ENCODE measurements around the gene ZNF598. TPM values are rescaled to one million over a fixed set of nuclear protein-coding genes. Genes with fewer than 3 reads are reported as not detected.

The ZNF598 gene
- total and polyA plus RNA-seq, 4 donors: 2.7 to 28.4 (median 16.2) TPM

GRCh38 chr16:1971796-1972489, 37.7 kb downstream of the ZNF598 start, which contains the start of gene TBL3 (continued):
- no peak for TF ChIP-seq ZBTB33 (IDR thresholded peaks at IDR 0.05)
- TF ChIP-seq NR2F2 (IDR thresholded peaks at IDR 0.05): peak; percentile 54

- Histone ChIP-seq H3K9ac (ENCODE audit: low read depth in 1 of 2, low read length in 2 of 2) (no peak overlapping the region), H3K27me3 (ENCODE audit: control insufficient read depth in 4 of 4, insufficient read depth in 4 of 4, low read length in 3 of 4) (no peaks in the 10 kb centered on the region), H3K9me3 (ENCODE audit: control insufficient read depth in 4 of 4, low read length in 3 of 4) (no peaks in the 10 kb centered on the region), H3K36me3 (ENCODE audit: control insufficient read depth in 4 of 4, insufficient read depth in 3 of 4, low read depth in 1 of 4, low read length in 3 of 4) (peaks cover 0 to 4% (median under 1%) of the 10 kb centered on the region in 4 donors), H3K4me3 (ENCODE audit: low read depth in 1 of 3, low read length in 3 of 3) (no peak overlapping the region), H3K4me1 (ENCODE audit: control insufficient read depth in 4 of 4, insufficient read depth in 4 of 4, low read length in 3 of 4) (peaks cover 7 to 34% (median 31%) of the 10 kb centered on the region in 4 donors), H3K27ac (ENCODE audit: low read depth in 1 of 2, low read length in 2 of 2) (no peak overlapping the region)
- no peak for TF ChIP-seq REST (IDR thresholded peaks at IDR 0.05)
- TF ChIP-seq GABPA (IDR thresholded peaks at IDR 0.05 in 1 of 2, conservative IDR thresholded peaks at IDR 0.05 in 1 of 2): no peak
- DNase-seq (ENCODE audit: low spot score): no peak
- WGBS: 91% methylated on average over 41 of the region's 41 CpGs
Observed at GRCh38 chr16:1968146-1968953, 41.3 kb downstream of the ZNF598 start.

GRCh38 chr16:1966460-1966859, 43.2 kb downstream of the ZNF598 start, which contains the start of gene RNF151:
Gene RNF151, plus strand, starts transcription at chr16:1966856. Its CDS starts 26 bp downstream, at chr16:1966882.
- TF ChIP-seq EGR1 (IDR thresholded peaks at IDR 0.05; ENCODE audit: low read depth in 2 of 2): no peak
- no peak for TF ChIP-seq MAX (IDR thresholded peaks at IDR 0.05)
- no peak for TF ChIP-seq GABPA (IDR thresholded peaks at IDR 0.05 in 1 of 2, conservative IDR thresholded peaks at IDR 0.05 in 1 of 2)
- TF ChIP-seq SP1 (IDR thresholded peaks at IDR 0.05): no peak
- no peak for TF ChIP-seq FOXA2 (IDR thresholded peaks at IDR 0.05)
- no peak for TF ChIP-seq YY1 (IDR thresholded peaks at IDR 0.05)
- no peak for TF ChIP-seq RAD21 (IDR thresholded peaks at IDR 0.05)
- no peak for TF ChIP-seq CTCF (IDR thresholded peaks at IDR 0.05; ENCODE audit: low read depth, low read length, missing input control)
- no peak for TF ChIP-seq HNF4G (IDR thresholded peaks at IDR 0.05)
- no peak for TF ChIP-seq JUND (IDR thresholded peaks at IDR 0.05)
- TF ChIP-seq RXRA (IDR thresholded peaks at IDR 0.05): no peak
- TF ChIP-seq TAF1 (conservative IDR thresholded peaks at IDR 0.05): no peak
- TF ChIP-seq ZBTB33 (IDR thresholded peaks at IDR 0.05): no peak
- TF ChIP-seq ATF3 (IDR thresholded peaks at IDR 0.05): no peak
- no peak for TF ChIP-seq FOXA1 (IDR thresholded peaks at IDR 0.05)
- no peak for TF ChIP-seq HNF4A (conservative IDR thresholded peaks at IDR 0.05)

More at GRCh38 chr16:1966460-1966859, 43.2 kb downstream of the ZNF598 start, which contains the start of gene RNF151:
- peaks cover 4 to 25% (median 22%) of the 10 kb centered on the region in 4 donors for H3K4me1 ChIP-seq (ENCODE audit: control insufficient read depth in 4 of 4, insufficient read depth in 4 of 4, low read length in 3 of 4)
- H3K9ac ChIP-seq (ENCODE audit: low read depth in 1 of 2, low read length in 2 of 2): peak within 1 kb of the TSS in 1 of 2 donors; percentile 99
- no peaks in the 10 kb centered on the region for H3K27me3 ChIP-seq (ENCODE audit: control insufficient read depth in 4 of 4, insufficient read depth in 4 of 4, low read length in 3 of 4)
- peak within 1 kb of the TSS; percentile 81 to 97 (median 82) for H3K4me3 ChIP-seq (ENCODE audit: low read depth in 1 of 3, low read length in 3 of 3)
- 96% methylated on average over 6 of the region's 6 CpGs for WGBS
- peaks cover 0 to 23% (median 7%) of the 10 kb centered on the region in 4 donors for H3K36me3 ChIP-seq (ENCODE audit: control insufficient read depth in 4 of 4, insufficient read depth in 3 of 4, low read depth in 1 of 4, low read length in 3 of 4)
- H3K27ac ChIP-seq (ENCODE audit: low read depth in 1 of 2, low read length in 2 of 2): peak within 1 kb of the TSS; percentile 89 to 93
- no peak for DNase-seq (ENCODE audit: low spot score)
- H3K9me3 ChIP-seq (ENCODE audit: control insufficient read depth in 4 of 4, low read length in 3 of 4): no peaks in the 10 kb centered on the region
